Measurements from ENCODE around the gene ZG16.
"Not testable (repeated sequence)": the region's sequence is repeated elsewhere in the genome, so short reads cannot be mapped to it uniquely, and the experiment has no call there.

Gene ZG16

DNA sequence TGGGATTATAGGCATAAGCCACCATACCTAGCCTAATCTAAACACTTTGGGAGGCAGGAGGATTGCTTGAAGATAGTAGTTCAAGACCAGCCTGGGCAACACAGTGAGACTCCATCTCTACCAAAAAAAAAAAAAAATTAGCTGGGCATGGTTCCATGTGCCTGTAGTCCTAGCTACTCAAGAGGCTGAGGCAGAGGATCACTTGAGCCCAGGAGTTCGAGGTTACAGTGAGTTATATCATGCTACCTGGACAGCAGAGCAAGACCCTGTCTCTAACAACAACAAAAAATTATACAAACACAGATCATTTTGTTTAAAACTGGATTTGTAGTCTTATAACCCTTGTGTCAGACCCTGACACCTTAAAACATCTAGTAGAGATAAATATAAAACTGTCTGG lies 24.5 kb upstream of the ZG16 start:
- no peak for DNase-seq

DNA sequence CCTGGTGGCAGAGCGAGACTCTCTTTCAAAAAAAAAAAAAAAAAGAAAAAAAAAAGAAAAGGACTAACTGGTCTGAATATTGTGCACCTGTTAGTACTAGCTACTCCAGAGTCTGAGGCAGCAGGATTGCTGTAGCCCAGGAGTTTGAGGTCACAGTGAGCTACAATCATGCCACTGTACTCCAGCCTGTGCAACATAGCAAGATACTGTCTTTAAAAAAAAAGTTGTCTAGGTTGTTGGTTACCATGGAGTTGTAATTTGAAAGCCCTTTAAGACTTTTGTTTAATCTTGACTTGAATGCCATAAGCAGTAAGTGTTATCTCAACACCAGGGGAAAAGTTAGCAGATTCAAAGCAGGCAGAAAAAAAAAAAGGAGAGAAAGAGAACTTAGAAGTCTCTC lies 21.4 kb upstream of the ZG16 start:
- no peak for DNase-seq

DNA sequence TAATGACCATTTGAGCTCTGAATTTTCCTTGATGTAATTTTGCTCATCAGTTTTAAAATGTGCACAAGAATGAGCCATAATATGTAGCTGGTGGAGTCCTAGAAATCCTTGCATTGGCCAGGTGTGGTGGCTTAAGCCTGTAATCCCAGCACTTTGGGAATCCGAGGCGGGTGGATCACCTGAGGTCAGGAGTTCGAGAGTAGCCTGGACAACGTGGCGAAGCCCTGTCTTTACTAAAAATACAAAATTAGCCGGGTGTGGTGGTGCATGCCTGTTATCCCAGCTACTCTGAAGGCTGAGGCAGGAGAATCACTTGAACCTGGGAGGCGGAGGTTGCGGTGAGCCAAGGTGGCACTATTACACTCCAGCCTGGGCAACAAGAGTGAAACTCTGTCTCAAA lies 21.0 kb upstream of the ZG16 start:
- not testable (repeated sequence) for DNase-seq

DNA sequence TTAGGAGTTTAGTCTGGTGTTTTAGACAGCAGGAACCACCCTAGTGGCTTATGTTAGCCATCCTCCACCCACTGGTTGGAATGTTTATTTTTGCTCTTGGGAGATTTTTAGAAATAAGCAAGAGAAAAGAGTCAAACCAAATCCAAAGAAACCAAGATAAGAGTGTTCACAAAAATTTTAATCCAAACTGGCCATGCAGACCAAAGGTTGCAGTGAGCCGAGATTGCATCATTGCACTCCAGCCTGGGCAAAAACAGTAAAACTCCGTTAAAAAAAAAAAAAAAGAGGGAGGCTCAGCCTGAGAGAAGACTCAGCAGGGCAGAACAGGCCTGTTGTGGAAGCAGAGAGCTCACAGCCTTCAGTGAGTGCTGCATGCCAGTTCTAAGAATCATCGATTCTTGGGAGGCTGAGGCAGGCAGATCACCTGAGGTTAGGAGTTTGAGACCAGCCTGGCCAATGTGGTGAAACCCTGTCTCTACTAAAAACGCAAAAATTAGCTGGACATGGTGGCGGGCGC lies 20.0 kb upstream of the ZG16 start:
- DNase-seq, result no peak

DNA sequence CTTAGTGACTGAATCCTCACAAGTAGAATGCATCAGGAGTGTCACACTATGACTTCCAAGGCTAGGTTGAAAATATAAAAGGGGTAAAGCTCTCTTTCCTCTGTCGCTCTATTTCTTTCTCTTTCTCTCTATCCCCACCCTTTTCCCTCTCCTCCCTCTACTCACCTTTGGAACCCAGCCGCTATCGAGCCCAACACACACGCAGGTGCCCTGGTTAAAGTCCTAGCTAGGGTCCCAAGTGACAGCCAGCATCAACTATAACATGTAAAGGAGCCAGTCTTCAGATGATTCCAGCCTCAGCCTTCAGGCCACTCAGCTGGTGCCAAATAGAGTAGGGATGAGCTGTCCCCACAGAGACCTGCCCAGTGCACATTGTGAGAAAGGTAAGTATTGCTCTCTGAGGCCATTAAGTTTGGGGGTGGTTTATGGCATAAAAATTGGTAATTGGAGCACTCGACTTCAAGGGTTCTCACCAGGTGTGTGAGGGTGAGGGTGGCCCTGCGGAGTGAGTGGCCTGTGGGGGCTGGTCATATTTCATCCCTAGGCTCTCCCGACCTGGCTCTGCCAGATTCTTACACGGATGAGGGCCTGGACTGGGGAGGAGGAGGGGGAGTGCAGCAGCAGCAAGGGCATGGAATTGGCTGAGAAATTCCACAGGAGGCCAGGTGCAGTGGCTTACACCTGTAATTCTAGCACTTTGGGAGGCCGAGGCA lies 17.3 kb upstream of the ZG16 start:
- no peak for DNase-seq

DNA sequence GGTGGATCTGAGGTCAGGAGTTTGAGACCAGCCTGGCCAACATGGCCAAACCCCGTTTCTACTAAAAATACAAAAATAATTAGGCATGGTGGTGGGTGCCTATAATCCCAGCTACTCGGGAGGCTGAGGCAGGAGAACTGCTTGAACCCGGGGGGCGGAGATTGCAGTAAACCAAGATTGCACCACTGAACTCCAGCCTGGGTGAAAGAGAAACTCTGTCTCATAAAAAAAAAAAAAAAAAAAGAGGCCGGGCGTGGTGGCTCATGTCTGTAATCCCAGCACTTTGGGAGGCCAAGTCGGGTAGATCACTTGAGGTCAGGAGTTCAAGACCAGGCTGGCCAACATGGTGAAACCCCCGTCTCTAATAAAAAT lies 16.8 kb upstream of the ZG16 start:
- not testable (repeated sequence) for DNase-seq

DNA sequence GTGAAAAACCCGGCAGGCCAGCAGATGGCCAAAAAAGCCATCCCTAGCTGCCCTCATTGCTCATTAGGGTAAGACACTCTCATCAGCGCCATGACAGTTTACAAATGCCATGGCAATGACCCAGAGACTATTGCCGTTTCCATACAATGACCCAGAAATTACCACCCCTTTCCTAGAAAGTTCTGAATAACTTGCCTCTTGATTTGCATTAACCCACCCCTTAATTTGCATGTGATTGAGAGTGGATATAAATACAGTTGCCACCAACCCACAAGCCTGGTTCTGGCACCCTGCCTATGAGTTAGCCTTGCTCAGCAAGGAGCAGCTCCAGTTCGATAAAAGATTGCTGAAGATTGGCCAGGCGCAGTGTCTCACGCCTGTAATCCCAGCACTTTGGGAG lies 16.2 kb upstream of the ZG16 start:
- no peak for DNase-seq

DNA sequence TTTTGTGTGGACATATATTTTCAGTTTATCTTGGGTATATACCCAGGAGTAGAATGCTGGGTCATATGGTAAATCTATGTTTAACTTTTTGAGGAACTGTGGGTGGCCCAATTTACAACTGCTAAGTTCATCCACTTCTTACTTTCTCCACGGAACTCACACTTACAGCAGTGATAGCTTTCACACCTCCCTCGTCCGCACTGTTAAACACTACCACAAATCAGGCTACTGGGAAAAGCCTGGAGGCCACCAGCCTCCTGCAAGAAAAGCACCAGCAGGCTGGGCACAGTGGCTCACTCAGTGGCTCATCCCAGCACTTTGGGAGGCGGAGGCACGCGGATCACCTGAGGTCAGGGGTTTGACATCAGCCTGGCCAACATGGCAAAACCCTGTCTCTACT lies 14.7 kb upstream of the ZG16 start:
- no peak for DNase-seq

DNA sequence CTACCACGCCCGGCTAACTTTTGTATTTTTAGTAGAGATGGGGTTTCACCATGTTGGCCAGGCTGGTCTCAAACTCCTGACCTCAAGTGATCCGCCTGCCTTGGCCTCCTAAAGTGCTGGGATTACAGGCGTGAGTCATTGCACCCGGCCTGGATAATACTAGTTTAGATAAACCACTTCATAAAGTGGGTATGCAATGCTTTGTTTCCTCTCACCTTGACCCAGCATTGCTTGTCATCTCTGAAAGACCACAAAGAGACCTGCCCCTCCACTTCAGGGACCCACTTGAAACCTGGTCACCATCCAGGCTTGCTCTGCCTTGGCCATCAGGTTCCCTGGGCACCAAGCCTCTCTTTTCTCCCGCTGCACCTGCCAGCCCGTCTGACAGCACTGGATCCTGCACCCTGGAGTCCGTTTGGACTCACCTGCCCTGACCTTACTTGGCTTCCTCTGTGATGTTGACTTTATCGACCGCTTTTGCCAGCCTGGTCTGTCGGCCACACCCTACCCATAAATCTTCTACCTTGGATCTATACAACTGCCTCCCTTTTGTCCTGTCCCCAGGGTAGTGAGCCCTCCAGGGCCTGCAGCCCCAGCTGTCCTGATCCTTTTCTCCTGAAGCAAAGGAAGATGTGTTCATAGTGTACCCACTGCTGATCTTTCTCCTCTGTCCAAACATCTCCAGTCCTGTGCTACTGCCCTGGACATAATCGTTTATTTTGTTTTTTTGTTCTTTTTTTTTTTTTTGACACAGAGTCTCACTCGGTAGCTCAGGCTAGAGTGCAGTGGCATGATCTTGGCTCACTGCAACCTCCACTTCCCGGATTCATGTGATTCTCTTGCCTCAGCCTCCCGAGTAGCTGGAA lies 12.7 kb upstream of the ZG16 start:
- no peak for DNase-seq

DNA sequence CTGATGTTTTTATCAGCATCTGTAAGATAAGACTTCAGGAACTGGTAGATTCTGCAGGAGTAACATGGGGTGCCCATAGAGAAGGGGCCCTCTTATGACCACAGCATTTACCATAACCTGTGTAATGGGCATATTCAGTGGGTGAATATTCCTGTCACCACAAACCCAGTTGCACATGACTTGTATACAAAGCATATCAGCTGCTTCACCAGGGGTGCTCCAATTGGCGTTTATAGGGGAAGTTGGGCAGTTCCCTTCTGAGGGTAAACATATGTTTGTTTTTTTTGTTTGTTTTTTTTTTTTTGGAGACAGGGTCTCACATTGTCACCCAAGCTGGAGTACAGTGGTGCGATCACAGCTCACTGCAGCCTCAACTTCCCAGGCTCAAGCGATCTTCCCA lies 11.5 kb upstream of the ZG16 start:
- no peak for DNase-seq

DNA sequence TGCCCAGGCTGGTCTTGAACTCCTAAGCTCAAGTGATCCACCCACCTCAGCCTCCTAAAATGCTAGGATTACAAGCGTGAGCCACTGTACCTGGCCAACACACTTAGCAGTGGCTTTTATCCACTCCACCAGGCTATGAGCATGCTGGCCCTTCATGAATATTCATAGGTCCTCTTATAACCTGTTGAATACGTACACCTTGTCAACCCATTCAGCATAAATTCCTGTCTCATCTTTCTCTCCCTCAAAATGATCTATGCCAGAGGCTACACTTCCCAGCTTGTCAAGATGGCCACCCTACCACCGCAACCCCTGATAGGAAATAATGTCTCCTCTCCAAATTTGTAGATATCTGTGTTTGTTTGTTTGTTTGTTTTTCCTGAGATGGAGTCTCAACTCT lies 11.0 kb upstream of the ZG16 start:
- no peak for DNase-seq

DNA sequence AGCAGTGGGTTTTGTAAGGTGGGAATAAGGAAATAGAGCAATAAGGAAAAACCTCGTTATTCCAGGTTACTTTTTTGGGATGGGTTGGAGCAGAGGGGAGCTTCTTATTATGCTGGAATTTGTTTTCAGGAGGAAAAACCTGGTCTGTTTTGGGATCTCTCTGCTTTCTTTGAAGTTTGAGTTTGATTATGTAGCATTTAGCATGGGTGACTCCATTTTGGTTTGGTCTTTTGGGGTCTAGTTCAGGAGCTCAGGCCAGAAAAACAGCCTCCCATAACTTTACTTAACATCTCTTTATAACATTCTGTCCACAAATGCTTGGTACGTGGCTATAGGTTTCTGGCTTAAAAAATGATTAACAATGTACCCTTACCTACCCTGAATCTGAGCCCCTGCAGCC lies 8.5 kb upstream of the ZG16 start:
- no peak for DNase-seq

DNA sequence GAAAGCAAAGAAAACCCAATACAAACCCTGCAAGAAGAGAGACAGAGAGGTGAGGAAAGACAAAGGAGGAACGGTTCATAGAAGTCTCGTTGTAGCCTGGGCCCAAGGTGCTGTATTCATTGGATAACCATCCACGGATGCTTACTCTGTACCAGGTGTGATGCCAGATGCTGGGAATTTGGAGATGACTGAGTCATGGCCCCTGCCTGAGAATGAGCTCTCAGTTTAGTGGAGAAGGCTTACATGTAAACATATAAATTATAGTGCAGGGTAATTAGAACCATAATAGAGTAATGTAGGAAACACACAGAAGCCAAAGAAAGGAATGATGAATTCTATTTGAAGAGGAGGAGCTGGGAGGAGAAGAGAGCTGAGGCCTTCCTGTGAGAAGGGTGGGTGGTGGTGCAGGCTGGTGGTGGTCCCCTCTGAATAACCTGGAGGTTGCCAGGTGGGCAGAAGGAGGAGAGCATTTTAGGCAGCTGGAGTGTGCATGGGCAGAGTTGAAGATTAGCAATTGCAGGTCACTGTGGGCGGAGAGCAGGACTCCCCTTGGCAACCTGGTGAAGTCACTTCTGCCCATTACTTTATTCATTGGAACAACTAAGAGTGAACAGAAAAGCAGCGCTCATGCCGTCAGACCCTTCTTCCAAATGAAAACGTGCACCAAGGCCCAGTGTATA lies 7.7 kb upstream of the ZG16 start:
- DNase-seq, result peak; percentile 33

DNA sequence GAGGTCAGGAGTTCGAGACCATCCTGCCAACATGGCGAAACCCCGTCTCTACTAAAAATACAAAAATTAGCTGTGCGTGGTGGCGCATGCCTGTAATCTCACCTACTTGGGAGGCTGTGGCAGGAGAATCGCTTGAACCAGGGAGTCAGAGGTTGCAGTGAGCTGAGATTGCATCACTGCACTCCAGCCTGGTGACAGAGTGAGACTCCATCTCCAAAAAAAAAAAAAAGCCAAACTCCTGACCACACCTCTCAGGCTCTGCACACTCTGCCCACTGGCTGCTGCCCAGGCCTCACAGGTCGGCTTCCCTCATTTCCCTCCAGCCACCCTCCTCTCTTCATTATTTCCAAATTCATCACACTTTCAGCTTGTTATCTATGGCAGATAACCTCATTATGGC lies 5.7 kb upstream of the ZG16 start:
- DNase-seq, result not testable (repeated sequence)

DNA sequence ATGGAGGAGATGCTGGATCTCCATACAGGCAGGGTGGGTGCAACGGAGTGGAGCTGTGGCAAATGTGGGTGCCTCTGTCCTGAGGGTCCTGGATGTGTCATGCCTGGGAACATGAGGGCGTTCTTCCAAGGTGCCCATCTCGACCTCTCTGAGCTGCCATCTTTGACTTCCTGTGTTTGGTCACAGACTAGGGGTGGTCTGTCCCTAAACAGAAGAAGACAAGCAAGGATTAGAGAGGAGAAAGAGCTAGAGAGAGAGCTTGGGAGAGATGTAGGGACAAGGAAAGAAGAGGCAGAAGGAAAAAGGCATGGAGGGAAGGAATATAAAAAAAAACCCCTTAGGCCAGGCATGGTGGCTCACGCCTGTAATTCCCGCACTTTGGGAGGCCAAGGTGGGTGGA lies 3.3 kb upstream of the ZG16 start:
- DNase-seq, result no peak

DNA sequence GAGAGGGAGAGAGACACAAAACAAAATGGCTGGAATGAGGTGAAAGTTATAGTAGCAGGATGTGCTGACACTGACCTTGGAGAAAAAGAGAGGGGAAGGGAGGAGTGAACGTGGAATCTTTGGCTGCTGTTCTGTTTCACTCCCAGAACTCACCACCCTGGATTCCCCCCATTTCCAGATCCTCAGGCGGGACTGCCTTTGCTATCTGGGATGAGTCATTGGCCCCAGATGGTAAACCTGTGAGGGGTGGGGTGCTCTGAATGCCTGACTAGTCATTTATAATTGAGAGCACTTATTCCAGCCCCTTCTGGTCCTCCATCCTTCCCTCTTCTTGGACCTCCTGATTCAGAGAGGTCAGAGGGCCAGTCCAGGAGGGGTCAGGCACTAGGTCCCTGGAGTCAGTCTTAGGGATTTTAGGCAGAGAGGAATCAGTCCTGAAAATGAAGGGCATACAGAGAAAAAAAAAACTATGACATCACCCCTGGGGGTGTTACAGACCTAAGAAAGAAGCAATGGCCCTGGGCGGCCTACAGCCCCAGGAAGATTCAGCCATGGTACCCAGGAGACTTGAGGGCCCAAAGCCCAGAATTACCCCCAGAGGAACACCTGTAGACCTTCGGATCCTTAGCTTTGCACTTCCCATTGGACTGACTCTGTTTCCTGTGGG lies 2.2 kb upstream of the ZG16 start:
- peak; percentile 68 for DNase-seq

DNA sequence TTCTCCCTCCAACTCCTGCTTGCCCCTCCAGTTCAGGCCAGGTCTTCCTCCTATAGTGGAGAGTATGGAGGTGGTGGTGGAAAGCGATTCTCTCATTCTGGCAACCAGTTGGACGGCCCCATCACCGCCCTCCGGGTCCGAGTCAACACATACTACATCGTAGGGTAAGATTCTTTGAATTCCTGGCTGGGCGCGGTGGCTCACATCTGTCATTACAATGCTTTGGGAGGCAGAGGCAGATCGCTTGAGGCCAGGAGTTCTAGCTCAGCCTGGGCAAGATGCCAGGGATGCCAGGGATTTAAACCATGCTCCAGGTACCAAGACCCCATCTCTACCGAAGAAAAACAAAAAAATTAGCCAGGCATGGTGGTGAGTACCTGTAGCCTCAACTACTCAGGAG lies 1.4 kb downstream of the ZG16 start:
- no peak for DNase-seq

DNA sequence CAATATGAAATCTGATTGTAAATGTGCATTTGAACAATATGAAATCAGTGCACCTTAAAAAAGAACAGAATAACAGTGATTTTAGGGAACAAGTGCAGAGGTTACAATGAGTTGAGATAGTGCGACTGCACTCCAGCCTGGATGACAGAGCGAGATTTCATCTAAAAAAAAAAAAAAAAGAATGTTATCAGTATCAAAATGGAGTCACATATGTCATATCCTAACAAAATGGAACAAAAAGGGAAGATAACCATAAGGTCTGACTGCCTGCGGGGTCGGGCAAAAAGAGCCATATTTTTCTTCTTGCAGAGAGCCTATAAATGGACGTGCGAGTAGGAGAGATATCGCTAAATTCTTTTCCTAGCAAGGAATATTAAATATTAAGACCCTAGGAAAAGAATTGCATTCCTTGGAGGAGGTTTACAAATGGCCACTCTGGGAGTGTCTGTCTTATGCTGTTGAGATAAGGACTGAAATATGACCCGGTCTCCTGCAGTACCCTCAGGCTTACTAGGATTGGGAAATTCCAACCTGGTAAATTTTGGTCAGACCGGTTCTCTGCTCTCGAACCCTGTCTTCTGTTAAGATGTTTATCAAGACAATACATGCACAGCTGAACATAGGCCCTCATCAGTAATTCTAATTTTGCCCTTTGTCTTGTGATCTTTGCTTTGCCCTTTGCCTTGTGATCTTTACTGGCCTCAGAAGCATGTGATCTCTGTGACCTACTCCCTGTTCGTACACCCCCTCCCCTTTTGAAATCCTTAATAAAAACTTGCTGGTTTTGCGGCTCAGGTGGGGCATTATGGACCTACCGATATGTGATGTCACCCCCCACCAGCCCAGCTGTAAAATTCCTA lies 5.3 kb downstream of the ZG16 start:
- not testable (repeated sequence) for DNase-seq

DNA sequence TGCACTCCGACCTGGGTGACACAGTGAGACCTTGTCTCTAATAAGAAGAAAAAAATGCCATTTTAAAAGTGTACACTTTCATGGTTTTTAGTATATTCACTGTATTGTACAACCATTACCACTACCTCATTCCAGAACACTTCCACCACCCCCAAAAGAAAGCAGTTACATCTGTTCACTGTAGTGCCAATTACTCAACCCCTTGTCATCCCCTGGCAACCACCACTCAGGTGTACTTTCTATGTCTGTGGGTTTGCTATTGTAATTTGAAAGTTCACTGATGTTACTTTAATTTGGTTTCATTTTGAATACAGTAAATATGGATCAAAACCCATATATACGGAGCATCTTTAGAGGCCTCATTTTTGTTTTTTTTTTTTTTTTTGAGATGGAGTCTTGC lies 6.1 kb downstream of the ZG16 start:
- DNase-seq, result no peak

DNA sequence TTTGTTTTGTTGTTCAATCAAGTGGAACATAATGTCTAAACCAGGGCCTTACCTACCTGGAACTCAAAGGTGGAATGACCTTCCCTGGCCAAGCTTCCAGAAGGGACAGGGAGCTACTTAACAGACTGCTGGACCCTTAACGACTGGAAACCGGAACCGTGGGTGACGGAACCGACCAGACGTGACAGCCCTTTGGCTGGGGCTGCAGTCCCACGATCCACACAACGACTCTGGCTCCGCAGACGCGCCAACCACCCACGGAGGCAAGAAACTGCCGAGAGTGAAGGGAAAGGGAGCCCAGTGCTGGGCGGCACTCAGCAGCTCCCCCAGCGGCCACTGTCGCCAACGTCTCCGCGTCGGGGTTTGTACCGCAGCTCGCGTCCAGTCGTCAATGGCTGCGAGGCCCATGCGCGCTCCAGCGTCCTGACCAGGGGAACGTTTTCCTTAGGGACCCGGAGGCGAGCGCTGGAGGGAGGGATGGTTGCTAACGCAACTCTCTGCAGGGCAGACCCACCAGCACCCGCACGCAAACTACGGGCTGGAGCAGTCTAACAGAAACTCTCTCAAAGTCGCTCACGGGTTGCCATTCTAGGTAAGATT lies 6.9 kb downstream of the ZG16 start:
- DNase-seq, result no peak

DNA sequence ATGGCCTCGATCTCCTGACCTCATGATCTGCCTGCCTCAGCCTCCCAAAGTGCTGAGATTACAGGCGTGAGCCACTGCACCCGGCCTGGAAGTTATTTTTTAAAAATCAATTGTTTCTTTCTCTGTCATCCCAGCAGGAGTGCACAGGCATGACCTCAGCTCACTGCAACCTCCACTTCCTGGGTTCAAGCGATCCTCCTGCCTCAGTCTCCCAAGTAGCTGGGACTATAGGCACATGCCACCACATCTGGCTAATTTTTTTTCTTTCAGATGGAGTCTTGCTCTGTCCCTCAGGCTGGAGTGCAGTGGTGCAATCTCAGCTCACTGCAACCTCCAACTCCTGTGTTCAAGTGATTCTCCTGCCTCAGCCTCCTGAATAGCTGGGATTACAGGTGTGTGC lies 9.1 kb downstream of the ZG16 start:
- not testable (repeated sequence) for DNase-seq

DNA sequence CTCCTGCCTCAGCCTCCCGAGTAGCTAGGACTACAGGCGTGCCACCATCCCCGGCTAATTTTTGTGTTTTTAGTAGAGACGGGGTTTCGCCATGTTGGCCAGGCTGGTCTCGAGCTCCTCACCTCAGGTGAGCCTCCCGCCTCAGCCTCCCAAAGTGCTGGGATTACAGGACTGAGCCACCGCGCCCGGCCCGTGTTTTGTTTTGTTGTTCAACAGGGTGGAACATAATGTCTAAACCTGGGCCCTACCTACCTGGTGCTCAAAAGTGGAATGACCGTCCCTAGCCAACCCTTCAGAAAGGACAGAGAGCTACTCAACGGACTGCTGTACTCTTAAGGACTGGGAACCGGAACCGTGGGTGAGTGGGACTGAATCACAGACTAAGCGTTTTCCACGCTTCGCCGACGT lies 11.7 kb downstream of the ZG16 start:
- DNase-seq, result no peak
